ENCODE results near the gene OSER1.
A peak's percentile ranks its signal among the peaks of the same experiment; 100 is the strongest.

OSER1 gene

GRCh38 chr20:44222633-44223368 is 12.2 kb upstream of the OSER1 start:
- Mint-ChIP-seq H3K4me1 (peaks cover 12% of the 10 kb centered on the region), H3K27ac (no peak overlapping the region), H3K36me3 (ENCODE audit: low read depth) (no peaks in the 10 kb centered on the region), H3K9me3 (no peaks in the 10 kb centered on the region), H3K27me3 (ENCODE audit: low read depth, poor library complexity) (peaks cover 9% of the 10 kb centered on the region), H3K4me3 (no peak overlapping the region)
- no peak for DNase-seq
- no peak for TF ChIP-seq CTCF (IDR thresholded peaks at IDR 0.05)

DNA sequence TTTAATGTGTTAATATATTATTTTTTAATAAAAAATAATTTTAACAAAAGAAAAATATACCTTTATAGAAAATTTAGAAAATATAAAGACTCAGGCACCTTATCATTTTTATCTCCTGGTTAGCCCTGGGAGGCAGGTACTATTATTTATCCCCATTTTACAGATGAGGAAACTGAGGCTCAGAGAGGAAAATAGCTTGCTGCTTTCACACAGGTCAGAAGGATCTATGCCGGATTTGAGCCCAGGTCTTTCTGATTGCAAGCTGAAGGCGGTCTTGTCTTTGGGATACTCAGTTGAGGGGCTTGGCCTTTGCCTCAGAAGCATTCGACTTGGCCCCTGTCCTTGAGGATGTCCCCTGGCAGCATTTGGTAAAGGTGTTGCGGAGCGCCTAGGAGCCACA is 11.5 kb upstream of the OSER1 start:
- Mint-ChIP-seq H3K27me3 (ENCODE audit: low read depth, poor library complexity) (peaks cover 13% of the 10 kb centered on the region), H3K9me3 (no peaks in the 10 kb centered on the region), H3K36me3 (ENCODE audit: low read depth) (no peaks in the 10 kb centered on the region), H3K4me3 (no peak overlapping the region), H3K4me1 (peaks cover 18% of the 10 kb centered on the region), H3K27ac (no peak overlapping the region)
- no peak for TF ChIP-seq CTCF (IDR thresholded peaks at IDR 0.05)
- no peak for DNase-seq

DNA sequence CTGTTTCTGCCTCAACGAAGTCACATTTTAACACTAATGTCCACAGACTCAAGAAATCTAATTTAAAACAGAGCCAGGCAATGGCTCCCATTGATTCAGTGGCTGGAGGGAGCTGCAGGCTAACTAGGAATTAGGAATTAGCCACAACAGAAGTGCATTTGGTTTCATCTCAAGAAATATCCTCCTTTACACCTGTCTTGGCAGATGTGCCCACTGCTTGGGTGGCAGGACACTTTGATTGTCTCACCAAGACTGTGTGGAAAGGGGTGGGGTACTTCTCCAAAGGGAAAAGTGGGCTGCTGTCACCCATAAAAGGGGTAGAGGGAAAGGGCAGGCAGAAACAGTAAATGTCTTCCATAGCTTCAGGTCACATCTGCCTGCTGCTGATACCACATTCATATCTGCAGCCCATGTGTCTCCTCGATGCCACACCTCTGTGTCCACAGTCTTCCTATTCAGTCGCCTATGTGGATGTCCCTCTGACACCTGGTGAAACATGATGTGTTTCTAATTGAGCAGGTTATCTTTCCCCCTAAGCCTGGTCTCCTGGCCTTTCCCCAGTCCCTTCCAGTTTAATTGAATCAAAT is 10.9 kb upstream of the OSER1 start:
- no peak for DNase-seq
- no peaks in the 10 kb centered on the region for H3K9me3 Mint-ChIP-seq

DNA sequence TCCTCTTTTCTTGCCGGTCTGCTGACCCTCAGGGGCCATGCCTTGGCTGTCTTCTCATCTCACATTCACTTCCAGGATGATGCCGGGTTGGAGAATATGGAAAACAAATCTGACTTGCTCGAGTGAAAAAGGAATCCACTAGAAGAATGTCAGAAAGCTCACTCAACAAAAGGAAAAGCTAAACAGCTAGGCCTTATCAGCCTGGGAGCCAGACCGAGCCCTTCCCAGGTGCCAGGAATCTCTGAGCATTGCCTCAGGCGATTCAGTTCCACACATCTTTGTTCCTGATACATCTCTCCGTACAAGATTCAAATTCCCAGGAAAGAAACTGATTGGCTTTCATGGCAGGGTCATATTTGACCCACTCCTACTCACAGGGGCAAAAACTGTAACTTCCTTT is 9.2 kb upstream of the OSER1 start:
- no peaks in the 10 kb centered on the region for H3K36me3 Mint-ChIP-seq (ENCODE audit: low read depth)
- peaks cover 13% of the 10 kb centered on the region for H3K27me3 Mint-ChIP-seq (ENCODE audit: low read depth, poor library complexity)
- no peak for TF ChIP-seq CTCF (IDR thresholded peaks at IDR 0.05)
- peaks cover 22% of the 10 kb centered on the region for H3K4me1 Mint-ChIP-seq
- H3K27ac Mint-ChIP-seq: peak overlapping the region; percentile 84
- H3K9me3 Mint-ChIP-seq: no peaks in the 10 kb centered on the region
- DNase-seq: no peak
- no peak overlapping the region for H3K4me3 Mint-ChIP-seq

More for the DNA sequence above, 10.9 kb upstream of the OSER1 start:
- Mint-ChIP-seq H3K36me3 (ENCODE audit: low read depth) (no peaks in the 10 kb centered on the region), H3K4me1 (peaks cover 18% of the 10 kb centered on the region), H3K27ac (no peak overlapping the region), H3K4me3 (no peak overlapping the region), H3K27me3 (ENCODE audit: low read depth, poor library complexity) (peaks cover 13% of the 10 kb centered on the region)
- no peak for TF ChIP-seq CTCF (IDR thresholded peaks at IDR 0.05)

DNA sequence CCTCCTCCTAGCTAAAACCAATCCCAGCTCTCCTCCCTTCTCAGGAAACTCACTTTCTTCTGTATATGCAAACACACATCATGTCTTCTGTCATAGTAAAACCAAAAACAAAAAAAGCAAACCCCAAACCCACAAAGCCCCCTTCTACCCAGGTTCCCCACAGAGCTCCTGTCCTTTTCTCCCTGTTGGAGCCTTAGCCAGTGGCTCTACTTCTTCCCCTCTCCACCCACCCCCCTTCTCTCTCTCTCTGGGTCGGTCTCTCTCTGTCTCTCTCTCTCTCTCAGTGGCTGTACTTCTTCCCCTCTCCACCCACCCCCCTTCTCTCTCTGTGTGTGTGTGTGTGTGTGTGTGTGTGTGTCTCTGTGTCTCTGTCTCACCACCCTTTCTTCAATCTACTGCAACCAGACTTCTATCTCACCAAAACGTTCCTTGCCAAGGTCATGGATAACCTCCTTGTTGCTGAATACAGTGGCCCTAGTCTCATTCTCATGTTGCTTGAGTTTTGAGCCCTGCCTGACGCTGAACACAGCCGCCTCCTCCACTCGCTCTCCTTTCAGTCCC is 8.7 kb upstream of the OSER1 start:
- H3K9me3 Mint-ChIP-seq: no peaks in the 10 kb centered on the region
- H3K27ac Mint-ChIP-seq: peak overlapping the region; percentile 84
- peaks cover 11% of the 10 kb centered on the region for H3K27me3 Mint-ChIP-seq (ENCODE audit: low read depth, poor library complexity)
- no peaks in the 10 kb centered on the region for H3K36me3 Mint-ChIP-seq (ENCODE audit: low read depth)
- H3K4me1 Mint-ChIP-seq: peaks cover 22% of the 10 kb centered on the region
- no peak overlapping the region for H3K4me3 Mint-ChIP-seq
- no peak for TF ChIP-seq CTCF (IDR thresholded peaks at IDR 0.05)
- DNase-seq: no peak
